KMS-11 (cell line): ENCODE measurements around the gene GIPC2.

Source experiments
- H2AFZ ChIP-seq: fragments of 200-600 bp; sonication (generic); 2 replicates; pipeline ENCODE4 v1.6.1; 2016; ENCODE audit warnings: antibody characterized with exemption, mixed run types, low read depth
- H3K27ac ChIP-seq: fragments of 200-600 bp; sonication (generic); 2 replicates; pipeline ENCODE4 v1.6.1; 2016; ENCODE audit warnings: mild to moderate bottlenecking, mixed run types
- H3K27me3 ChIP-seq: fragments of 200-600 bp; sonication (generic); 2 replicates; pipeline ENCODE4 v1.6.1; 2017; ENCODE audit warnings: mild to moderate bottlenecking, low read depth, mixed run types, moderate library complexity; ENCODE audit not compliant: insufficient read depth
- H3K36me3 ChIP-seq: fragments of 200-600 bp; sonication (generic); 2 replicates; pipeline ENCODE4 v1.6.1; 2017; ENCODE audit warnings: mild to moderate bottlenecking, mixed run types; ENCODE audit not compliant: insufficient read depth
- H3K4me1 ChIP-seq: fragments of 200-600 bp; sonication (generic); 2 replicates; pipeline ENCODE4 v1.6.1; 2016; ENCODE audit warnings: mild to moderate bottlenecking, low read depth, mixed run types; ENCODE audit not compliant: poor library complexity, severe bottlenecking
- H3K4me2 ChIP-seq: fragments of 200-600 bp; sonication (generic); 2 replicates; pipeline ENCODE4 v1.7.0; 2016; ENCODE audit warnings: mild to moderate bottlenecking, mixed run types
- H3K4me3 ChIP-seq: fragments of 200-600 bp; sonication (generic); IDR thresholded peaks from 2 replicates; pipeline ENCODE4 v1.6.1; 2017; ENCODE audit warnings: low read depth, low read length, mixed read lengths; ENCODE audit not compliant: insufficient read depth
- H3K79me2 ChIP-seq: fragments of 200-600 bp; sonication (generic); 2 replicates; pipeline ENCODE4 v1.6.1; 2016; ENCODE audit warnings: low read depth, mixed run types; ENCODE audit not compliant: insufficient read depth
- H3K9ac ChIP-seq: fragments of 200-600 bp; sonication (generic); 2 replicates; pipeline ENCODE4 v1.6.1; 2016; ENCODE audit warnings: mild to moderate bottlenecking, mixed run types
- H4K20me1 ChIP-seq: fragments of 200-600 bp; sonication (generic); 2 replicates; pipeline ENCODE4 v1.6.1; 2016; ENCODE audit warnings: mild to moderate bottlenecking, mixed run types; ENCODE audit not compliant: insufficient read depth
- CTCF ChIP-seq: fragments of 200-600 bp; sonication (generic); conservative IDR thresholded peaks from 2 replicates; pipeline ENCODE4 v1.6.1; 2017; ENCODE audit warnings: low read depth, mild to moderate bottlenecking, antibody characterized with exemption, low read length, moderate library complexity, mixed read lengths

The GIPC2 gene

GRCh38 chr1:78146205-78146771 is 100.5 kb downstream of the GIPC2 start:
- Histone ChIP-seq H4K20me1 (no peaks in the 10 kb centered on the region), H3K79me2 (no peaks in the 10 kb centered on the region), H3K4me3 (no peak overlapping the region), H3K4me2 (no peak overlapping the region), H3K27me3 (no peaks in the 10 kb centered on the region), H3K9ac (no peak overlapping the region), H3K4me1 (peaks cover 8% of the 10 kb centered on the region), H3K27ac (no peak overlapping the region), H3K36me3 (no peaks in the 10 kb centered on the region), H2AFZ (no peak overlapping the region)
- no peak for TF ChIP-seq CTCF

- H3K4me3 ChIP-seq: no peak overlapping the region
- H3K4me1 ChIP-seq: peaks cover 10% of the 10 kb centered on the region
- TF ChIP-seq CTCF: no peak
- no peaks in the 10 kb centered on the region for H4K20me1 ChIP-seq
- H3K27me3 ChIP-seq: no peaks in the 10 kb centered on the region
- H3K79me2 ChIP-seq: no peaks in the 10 kb centered on the region
- H3K9ac ChIP-seq: no peak overlapping the region
- no peak overlapping the region for H3K27ac ChIP-seq
- H2AFZ ChIP-seq: no peak overlapping the region
- no peak overlapping the region for H3K4me2 ChIP-seq
- H3K36me3 ChIP-seq: no peaks in the 10 kb centered on the region
These were observed 101.3 kb downstream of the GIPC2 start for GRCh38 chr1:78147031-78147430.

GRCh38 chr1:78153092-78153736 is 107.4 kb downstream of the GIPC2 start:
- Histone ChIP-seq H3K79me2 (no peaks in the 10 kb centered on the region), H2AFZ (no peak overlapping the region; the same call in 1 of the 2 replicates), H3K27ac (peak overlapping the region; percentile 54), H3K36me3 (no peaks in the 10 kb centered on the region), H3K4me2 (peak overlapping the region; percentile 29; the same call in 1 of the 2 replicates), H4K20me1 (no peaks in the 10 kb centered on the region), H3K4me3 (no peak overlapping the region), H3K4me1 (peaks cover 69% of the 10 kb centered on the region), H3K9ac (no peak overlapping the region), H3K27me3 (no peaks in the 10 kb centered on the region)
- no peak for TF ChIP-seq CTCF

- Histone ChIP-seq H4K20me1 (no peaks in the 10 kb centered on the region), H3K4me3 (no peak overlapping the region), H3K27me3 (no peaks in the 10 kb centered on the region), H3K79me2 (no peaks in the 10 kb centered on the region), H3K4me2 (peak overlapping the region; percentile 72), H3K9ac (no peak overlapping the region; the same call in 1 of the 2 replicates), H3K36me3 (no peaks in the 10 kb centered on the region), H3K27ac (peak overlapping the region; percentile 54), H2AFZ (peak overlapping the region; percentile 30; the same call in 1 of the 2 replicates), H3K4me1 (peaks cover 70% of the 10 kb centered on the region)
- TF ChIP-seq CTCF: no peak
These were observed 109.4 kb downstream of the GIPC2 start for GRCh38 chr1:78155121-78155520.
